RKO (cell line): ENCODE data around the gene FLOT1.

Experiments used
- DNase-seq: peaks from one replicate; pipeline ENCODE4 v3.0.0-alpha.2; 2016; ENCODE audit warnings: low spot score

Gene FLOT1

DNA sequence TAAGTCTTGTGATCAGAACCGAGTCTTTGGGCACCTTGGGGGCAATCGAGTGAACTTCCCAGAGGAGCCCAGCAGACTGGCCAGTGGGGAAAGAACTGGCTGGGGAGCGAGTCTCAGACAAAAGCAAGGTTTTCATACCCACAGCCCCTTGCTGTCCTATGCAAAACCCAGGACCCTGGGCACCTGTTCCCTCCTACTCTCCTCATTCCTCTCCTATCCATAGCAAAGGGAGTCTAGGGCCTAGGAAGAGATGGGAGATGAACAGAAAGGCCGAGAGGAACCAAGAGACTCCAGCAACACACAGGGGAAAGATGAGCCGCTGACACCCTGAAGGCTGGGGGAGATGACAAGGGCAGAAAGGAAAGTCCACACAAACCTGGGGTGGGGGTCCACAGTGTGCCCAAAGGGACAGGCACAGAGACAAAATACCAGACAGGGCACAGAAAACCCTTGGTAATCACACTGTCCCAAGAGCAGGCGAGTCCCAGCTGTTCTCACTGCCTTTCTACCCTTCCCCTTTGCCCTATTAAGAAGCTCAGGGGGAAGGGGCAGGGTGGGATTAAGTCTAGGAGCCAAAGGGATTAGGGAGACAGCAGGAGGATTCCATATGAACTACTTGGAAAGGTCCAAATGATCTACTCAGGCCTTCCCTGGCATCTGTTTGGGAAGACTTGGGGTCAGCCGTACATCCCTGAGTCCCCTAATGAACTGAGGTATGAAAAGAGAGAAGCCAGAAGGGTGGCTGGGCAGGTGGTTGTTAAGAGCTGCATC, 62.5 kb downstream of the FLOT1 start:
- no peak for DNase-seq

DNA sequence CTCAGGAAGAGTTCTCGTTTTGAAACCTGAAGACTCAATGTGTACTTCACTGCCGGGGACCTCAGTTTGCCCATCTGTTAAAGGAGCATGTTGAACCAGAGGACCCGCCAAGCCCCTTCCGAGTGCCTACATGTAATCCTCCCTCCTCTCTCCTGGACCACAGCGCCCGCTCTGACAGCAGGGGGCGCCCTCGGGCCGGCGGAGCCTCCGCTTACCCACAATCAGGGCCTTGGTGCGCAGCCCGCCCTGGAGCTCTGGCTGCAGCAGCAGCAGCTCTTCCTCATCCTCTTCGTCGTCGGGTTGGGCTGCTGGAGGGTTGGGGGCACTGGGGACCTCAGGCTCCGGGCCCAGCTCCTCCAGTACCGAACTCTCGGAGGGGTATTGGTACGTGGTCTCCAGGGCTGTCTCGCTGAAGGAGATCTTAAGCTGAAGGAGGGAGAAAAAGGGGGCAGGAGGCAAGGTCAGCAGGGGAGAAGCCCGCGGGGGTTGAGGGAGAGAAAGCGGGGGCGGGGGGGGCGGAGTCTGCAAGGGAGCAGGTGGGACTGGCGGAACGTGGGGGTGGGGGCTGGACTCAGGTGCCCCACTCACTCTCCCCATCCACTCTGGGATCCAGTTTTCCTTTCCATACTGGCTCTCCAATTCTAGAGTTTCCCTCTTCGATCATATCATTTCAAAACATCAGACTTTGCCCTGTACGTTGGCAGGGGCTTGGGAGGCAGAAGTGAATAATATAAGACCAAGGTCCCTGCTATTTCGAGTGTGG, 63.3 kb downstream of the FLOT1 start:
- DNase-seq: peak; percentile 54
